Measurements from ENCODE around the gene FHIT.

FHIT gene

DNA sequence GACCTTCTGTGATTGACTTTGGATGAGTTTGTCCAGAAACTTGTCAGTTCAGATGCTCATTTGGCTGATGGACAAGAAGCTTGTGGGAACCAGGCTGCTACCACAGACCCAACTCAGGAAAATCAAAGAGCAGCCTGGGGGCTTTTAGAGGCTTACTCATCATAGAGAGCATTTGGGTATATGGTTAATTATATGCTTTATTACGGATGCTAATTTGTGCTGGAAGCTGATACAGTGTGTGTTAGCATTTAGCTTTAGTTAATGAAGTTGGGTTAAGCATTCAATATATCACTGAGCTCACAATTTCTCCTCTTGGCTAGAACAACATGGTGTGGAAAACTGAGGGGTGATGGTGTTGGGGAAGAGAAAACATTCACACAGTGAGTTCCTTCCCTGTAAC lies 1537.2 kb downstream of the FHIT start:
- no peak overlapping the region for H3K4me3 ChIP-seq (ENCODE audit: low read depth, low read length)
- H3K9me3 ChIP-seq = no peaks in the 10 kb centered on the region
- no peaks in the 10 kb centered on the region for H3K36me3 ChIP-seq
- TF ChIP-seq, protein P1, sequence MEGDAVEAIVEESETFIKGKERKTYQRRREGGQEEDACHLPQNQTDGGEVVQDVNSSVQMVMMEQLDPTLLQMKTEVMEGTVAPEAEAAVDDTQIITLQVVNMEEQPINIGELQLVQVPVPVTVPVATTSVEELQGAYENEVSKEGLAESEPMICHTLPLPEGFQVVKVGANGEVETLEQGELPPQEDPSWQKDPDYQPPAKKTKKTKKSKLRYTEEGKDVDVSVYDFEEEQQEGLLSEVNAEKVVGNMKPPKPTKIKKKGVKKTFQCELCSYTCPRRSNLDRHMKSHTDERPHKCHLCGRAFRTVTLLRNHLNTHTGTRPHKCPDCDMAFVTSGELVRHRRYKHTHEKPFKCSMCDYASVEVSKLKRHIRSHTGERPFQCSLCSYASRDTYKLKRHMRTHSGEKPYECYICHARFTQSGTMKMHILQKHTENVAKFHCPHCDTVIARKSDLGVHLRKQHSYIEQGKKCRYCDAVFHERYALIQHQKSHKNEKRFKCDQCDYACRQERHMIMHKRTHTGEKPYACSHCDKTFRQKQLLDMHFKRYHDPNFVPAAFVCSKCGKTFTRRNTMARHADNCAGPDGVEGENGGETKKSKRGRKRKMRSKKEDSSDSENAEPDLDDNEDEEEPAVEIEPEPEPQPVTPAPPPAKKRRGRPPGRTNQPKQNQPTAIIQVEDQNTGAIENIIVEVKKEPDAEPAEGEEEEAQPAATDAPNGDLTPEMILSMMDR (IDR thresholded peaks at IDR 0.05; ENCODE audit: low read depth, low read length) = no peak
- peaks cover 11% of the 10 kb centered on the region for H3K4me1 ChIP-seq
- H3K27me3 ChIP-seq = no peaks in the 10 kb centered on the region
- no peak for DNase-seq

DNA sequence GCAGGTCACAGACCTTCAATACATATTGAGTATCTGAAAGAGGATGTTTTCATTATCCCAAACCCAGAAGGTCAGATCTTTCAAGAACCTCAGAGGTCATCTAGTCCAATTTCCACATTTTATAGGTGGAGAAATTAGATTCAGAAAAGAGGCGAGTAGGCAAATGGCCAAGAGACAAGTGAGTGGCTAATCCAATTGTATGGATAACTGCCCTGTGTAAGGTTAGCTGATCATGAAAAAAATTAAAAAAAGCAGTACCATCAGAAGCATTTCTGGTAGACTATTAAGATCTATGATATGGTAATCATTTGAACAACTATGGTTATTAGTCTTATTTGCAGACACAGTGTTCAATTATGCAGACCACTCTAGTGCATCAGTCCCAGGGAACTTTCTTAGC lies 1540.7 kb downstream of the FHIT start:
- Histone ChIP-seq H3K36me3 (no peaks in the 10 kb centered on the region), H3K4me3 (ENCODE audit: low read depth, low read length) (no peak overlapping the region), H3K27me3 (no peaks in the 10 kb centered on the region), H3K9me3 (no peaks in the 10 kb centered on the region), H3K4me1 (peaks cover 11% of the 10 kb centered on the region)
- peak; percentile 33 for DNase-seq
- TF ChIP-seq, protein P1 (IDR thresholded peaks at IDR 0.05; ENCODE audit: low read depth, low read length) = no peak

DNA sequence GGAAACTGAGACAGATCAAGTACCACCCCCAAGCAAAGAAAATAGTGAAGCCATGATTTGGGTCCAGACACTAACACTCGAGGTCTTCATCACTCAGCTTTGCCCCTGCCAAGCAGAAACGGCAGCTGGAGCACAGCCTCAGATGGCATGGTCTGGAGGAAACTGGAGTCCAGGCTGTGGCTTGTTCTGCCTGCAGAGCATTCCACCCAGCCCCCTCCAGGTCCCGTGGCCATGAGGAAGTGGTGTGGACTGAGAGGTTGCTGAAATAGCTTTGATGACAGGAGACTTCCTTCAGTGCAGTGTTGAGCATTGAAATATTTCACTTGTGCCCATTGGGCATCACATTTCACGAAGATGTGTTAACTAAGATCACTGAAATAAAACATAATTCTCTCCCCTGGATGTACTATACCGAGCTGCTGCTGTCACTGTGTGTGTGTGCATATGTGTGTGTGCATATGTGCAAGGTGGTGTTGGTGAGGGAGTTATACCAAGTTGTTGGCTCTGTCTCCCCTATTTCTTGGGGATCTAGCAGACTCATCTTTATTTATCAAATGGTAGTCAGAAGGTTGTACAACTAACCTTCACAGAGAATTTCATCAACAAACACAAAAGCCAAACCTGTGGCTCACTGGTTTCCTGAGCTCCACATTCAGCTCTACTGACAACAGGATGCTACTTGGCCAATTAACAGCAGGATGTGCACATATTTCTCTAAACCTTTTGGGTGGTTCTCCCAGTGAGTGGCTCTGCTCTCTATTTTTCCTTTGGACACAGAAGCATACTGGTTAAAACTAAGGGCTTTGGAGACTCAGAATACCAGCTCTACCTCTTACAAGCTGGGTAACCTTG lies 1541.3 kb downstream of the FHIT start:
- TF ChIP-seq, protein P1 (IDR thresholded peaks at IDR 0.05; ENCODE audit: low read depth, low read length) = no peak
- Histone ChIP-seq H3K27me3 (no peaks in the 10 kb centered on the region), H3K4me1 (peaks cover 11% of the 10 kb centered on the region), H3K36me3 (no peaks in the 10 kb centered on the region), H3K9me3 (no peaks in the 10 kb centered on the region), H3K4me3 (ENCODE audit: low read depth, low read length) (no peak overlapping the region)
- no peak for DNase-seq

DNA sequence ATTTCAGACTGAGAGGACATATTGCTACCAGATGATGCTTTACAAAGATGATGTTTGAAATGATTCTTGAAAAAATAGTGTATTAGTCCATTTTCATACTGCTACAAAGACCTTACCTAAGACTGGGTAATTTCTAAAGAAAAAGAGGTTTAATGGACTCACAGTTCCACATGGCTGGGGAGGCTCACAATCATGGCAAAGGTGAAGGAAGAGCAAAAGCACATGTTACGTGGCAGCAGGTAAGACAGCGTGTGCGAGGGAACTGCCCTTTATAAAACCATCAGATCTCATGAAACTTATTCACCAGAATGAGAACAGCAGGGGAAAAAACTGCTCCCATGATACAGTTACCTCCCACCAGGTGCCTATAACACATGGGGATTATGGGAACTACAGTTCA lies 1543.0 kb downstream of the FHIT start:
- TF ChIP-seq, protein P1 (IDR thresholded peaks at IDR 0.05; ENCODE audit: low read depth, low read length) = no peak

DNA sequence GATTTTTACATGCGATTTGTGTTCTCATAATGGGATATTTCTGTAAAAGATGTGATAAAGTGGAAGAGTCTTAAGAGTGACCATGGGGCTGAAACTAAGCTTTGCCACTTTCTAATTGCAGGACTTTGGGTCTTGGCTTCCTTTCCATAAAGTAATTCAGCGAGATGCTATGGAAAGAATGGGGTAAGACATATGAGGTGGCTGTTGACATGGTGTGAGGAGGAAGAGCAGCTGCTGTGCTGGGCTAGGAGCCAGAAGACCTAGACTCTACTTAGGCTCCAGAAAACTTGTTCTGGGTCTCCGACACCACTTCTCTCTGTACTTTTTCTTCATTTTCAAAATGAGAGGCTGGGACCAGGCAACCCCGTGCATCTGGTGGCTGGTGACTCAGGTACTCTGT lies 1547.0 kb downstream of the FHIT start:
- H3K27me3 ChIP-seq = no peaks in the 10 kb centered on the region
- H3K36me3 ChIP-seq = no peaks in the 10 kb centered on the region
- no peaks in the 10 kb centered on the region for H3K9me3 ChIP-seq
- H3K4me3 ChIP-seq (ENCODE audit: low read depth, low read length) = no peak overlapping the region
- H3K4me1 ChIP-seq = no peaks in the 10 kb centered on the region
- no peak for DNase-seq
- TF ChIP-seq, protein P1 (IDR thresholded peaks at IDR 0.05; ENCODE audit: low read depth, low read length) = no peak

More for the DNA sequence above, 1543.0 kb downstream of the FHIT start:
- Histone ChIP-seq H3K27me3 (no peaks in the 10 kb centered on the region), H3K9me3 (no peaks in the 10 kb centered on the region), H3K36me3 (no peaks in the 10 kb centered on the region), H3K4me1 (peaks cover 11% of the 10 kb centered on the region), H3K4me3 (ENCODE audit: low read depth, low read length) (no peak overlapping the region)
- DNase-seq = no peak

DNA sequence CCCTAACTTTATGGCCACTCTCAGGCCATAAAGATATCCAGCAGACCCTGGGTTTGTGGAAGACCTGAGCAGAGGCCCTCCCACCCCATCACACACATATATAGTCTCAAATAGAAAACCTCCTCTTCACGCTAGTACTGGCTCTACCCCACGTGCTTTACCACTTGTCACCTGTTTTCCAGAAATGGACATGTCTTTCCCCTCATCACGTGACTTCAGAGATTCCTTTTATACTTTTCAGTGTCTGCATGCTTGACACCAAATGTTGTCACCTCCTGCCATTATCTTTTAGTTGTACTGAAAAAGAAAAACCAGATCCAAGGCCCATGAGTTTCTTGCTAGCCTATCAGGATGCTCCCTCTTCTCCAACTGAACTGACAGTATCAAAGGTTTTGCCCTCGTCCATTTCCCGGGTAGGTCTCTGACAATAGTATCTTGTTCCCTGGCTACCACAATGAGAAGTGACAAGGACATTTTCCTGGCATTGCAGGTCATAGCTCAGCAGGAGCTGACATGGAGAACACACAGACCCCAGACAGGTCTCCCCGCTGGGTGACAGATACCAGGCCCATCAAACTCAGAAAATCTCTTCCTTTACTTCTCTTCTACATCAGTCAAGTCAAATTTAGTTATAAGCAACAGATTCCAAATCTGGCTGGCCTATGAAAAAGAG lies 1551.5 kb downstream of the FHIT start:
- Histone ChIP-seq H3K9me3 (no peaks in the 10 kb centered on the region), H3K4me3 (ENCODE audit: low read depth, low read length) (no peak overlapping the region), H3K4me1 (no peaks in the 10 kb centered on the region), H3K27me3 (no peaks in the 10 kb centered on the region), H3K36me3 (no peaks in the 10 kb centered on the region)
- TF ChIP-seq, protein P1 (IDR thresholded peaks at IDR 0.05; ENCODE audit: low read depth, low read length) = no peak
- DNase-seq = no peak
